ENCODE data around the gene KCNMA1.

- no peak for TF ChIP-seq CTCF (IDR thresholded peaks at IDR 0.05)
- TF ChIP-seq EP300 (IDR thresholded peaks at IDR 0.05): no peak
- no peak for TF ChIP-seq POLR2A (IDR thresholded peaks at IDR 0.05; ENCODE audit: low read depth)
These were observed 265.5 kb downstream of the KCNMA1 start for GRCh38 chr10:77371848-77372799.
